ENCODE results near the gene ASB15. TPM values are rescaled to one million over a fixed set of nuclear protein-coding genes. Genes with fewer than 3 reads are reported as not detected.

ASB15 gene
- total and polyA plus RNA-seq, 2 donors (not counting 3 experiments of a cell fraction or from before 2014, with no cell fraction given), result not detected

DNA sequence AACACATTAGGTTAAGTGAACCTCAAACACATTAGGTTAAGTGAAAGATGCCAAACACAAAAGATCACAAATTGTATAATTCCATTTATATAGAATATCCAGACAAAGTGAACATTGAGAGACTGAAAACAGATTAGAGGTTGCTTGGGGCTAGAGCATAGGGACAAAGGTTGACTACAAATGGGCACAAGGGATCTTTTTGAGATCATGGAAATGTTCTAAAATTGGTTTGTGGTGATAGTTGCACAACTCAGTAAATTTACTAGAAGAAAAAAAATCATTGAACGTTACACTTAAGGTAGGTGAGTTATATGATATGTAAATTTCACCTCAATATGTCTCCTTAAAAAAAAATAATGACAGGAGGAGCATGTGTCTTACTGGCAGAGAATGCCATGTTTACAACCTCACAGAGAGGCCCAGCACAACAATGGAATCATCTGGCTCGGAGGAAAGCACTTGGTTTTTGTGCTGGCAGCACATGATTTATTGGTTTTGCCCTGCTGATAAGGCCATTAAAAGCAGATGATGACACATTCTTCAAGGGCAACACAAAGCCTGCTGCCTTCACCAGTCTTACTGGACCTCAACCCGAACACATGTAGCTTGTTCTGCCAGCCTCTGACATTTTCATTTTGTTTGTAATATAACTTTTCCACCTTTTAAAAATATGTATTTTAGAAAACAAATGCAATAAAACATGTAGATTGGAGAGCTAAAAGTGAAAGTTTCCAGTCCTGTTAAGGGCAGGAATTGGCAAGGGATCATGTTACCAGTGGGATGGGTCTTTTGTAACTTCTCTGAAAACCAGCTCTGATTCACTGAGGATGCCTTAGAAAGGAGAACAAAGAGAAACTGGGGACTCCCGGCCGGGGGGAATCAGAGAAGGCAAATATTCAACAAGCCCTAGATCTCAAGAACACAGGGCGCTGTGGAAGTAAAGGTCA lies 42.1 kb downstream of the ASB15 start:
- H3K9me3 ChIP-seq (replicated peaks; ENCODE audit: control insufficient read depth, insufficient read depth, low read length), result no peaks in the 10 kb centered on the region
- dilution Hi-C loops (cut with MboI; ENCODE audit: extremely low pct_ligation_motif_present, low sequenced_read_pairs) (no loop called here), intact Hi-C loops (cut with micrococcal nuclease) (loop anchor here (1.0 to 5.0 kb wide), 2 partner anchors 10 to 1284 kb away; partner anchors contain the start of gene POT1)
- H3K4me1 ChIP-seq (ENCODE audit: control insufficient read depth, extremely low read depth, insufficient read depth, low read length), result peaks cover 21% of the 10 kb centered on the region
- CTCF ChIA-PET, result interaction anchor here (0.7 to 4.4 kb wide), 13 partner anchors 9 to 229 kb away, joined by 3 to 25 read pairs (median 5); partner anchors contain the start of genes NDUFA5 and WASL
- no peaks in the 10 kb centered on the region for H3K36me3 ChIP-seq (ENCODE audit: control insufficient read depth in 2 of 2, extremely low read depth in 1 of 2, insufficient read depth in 2 of 2, low read length in 2 of 2)
- TF ChIP-seq, protein P1, sequence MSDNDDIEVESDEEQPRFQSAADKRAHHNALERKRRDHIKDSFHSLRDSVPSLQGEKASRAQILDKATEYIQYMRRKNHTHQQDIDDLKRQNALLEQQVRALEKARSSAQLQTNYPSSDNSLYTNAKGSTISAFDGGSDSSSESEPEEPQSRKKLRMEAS (IDR thresholded peaks at IDR 0.05; ENCODE audit: insufficient read depth, insufficient read length), result no peak
- TF ChIP-seq EZH2 (IDR thresholded peaks at IDR 0.05; ENCODE audit: borderline replicate concordance, low read depth, low read length, severe bottlenecking) (no peak), GATA2 (IDR thresholded peaks at IDR 0.05; ENCODE audit: insufficient read depth, insufficient read length, low read depth, low read length) (peak; percentile 86), JUN (IDR thresholded peaks at IDR 0.05; ENCODE audit: borderline replicate concordance, insufficient read depth, insufficient read length, low read depth) (peak; percentile 71), FOS (IDR thresholded peaks at IDR 0.05; ENCODE audit: borderline replicate concordance, insufficient read depth, low read length) (peak; percentile 83), POLR2A (IDR thresholded peaks at IDR 0.05; ENCODE audit: low read depth, low read length) (no peak), POLR2AphosphoS5 (IDR thresholded peaks at IDR 0.05; ENCODE audit: insufficient read depth, low read depth, low read length) (peak; percentile 36), MYC (IDR thresholded peaks at IDR 0.05; ENCODE audit: low read depth, low read length) (no peak)
- TF ChIP-seq, protein P2, sequence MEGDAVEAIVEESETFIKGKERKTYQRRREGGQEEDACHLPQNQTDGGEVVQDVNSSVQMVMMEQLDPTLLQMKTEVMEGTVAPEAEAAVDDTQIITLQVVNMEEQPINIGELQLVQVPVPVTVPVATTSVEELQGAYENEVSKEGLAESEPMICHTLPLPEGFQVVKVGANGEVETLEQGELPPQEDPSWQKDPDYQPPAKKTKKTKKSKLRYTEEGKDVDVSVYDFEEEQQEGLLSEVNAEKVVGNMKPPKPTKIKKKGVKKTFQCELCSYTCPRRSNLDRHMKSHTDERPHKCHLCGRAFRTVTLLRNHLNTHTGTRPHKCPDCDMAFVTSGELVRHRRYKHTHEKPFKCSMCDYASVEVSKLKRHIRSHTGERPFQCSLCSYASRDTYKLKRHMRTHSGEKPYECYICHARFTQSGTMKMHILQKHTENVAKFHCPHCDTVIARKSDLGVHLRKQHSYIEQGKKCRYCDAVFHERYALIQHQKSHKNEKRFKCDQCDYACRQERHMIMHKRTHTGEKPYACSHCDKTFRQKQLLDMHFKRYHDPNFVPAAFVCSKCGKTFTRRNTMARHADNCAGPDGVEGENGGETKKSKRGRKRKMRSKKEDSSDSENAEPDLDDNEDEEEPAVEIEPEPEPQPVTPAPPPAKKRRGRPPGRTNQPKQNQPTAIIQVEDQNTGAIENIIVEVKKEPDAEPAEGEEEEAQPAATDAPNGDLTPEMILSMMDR (IDR thresholded peaks at IDR 0.05; ENCODE audit: extremely low read depth in 1 of 2, insufficient read depth in 1 of 2, low read depth in 1 of 2, low read length in 2 of 2), result no peak
- BruUV-seq (replicated peaks), result TSS peak; percentile 56
- FAIRE-seq, result peak; percentile 92
- no peaks in the 10 kb centered on the region for H3K27me3 ChIP-seq (ENCODE audit: control insufficient read depth in 2 of 2, insufficient read depth in 2 of 2, low read length in 2 of 2)
- H3K4me3 ChIP-seq (replicated peaks in 1 of 3; ENCODE audit: insufficient read depth in 1 of 3, low read depth in 1 of 3, low read length in 3 of 3), result peak overlapping the region in 1 of 3 experiments; percentile 9
- peak overlapping the region; percentile 10 for H3K9ac ChIP-seq (replicated peaks; ENCODE audit: extremely low read depth, insufficient read depth, low read length)
- peak overlapping the region; percentile 20 for H3K4me2 ChIP-seq (ENCODE audit: insufficient read depth, low read length)
- H3K79me2 ChIP-seq (ENCODE audit: control insufficient read depth, insufficient read depth, low read length), result no peaks in the 10 kb centered on the region
- peak overlapping the region; percentile 10 for H3K27ac ChIP-seq (ENCODE audit: insufficient read depth, low read depth, low read length)
- POLR2A ChIA-PET, result interaction anchor here (0.6 kb wide), 1 partner anchor 1106 kb away, joined by 3 read pairs; no protein-coding TSS in a partner anchor
- no peaks in the 10 kb centered on the region for H3K9me1 ChIP-seq (replicated peaks; ENCODE audit: control insufficient read depth, extremely low read depth, insufficient read depth, low read length)
- peak overlapping the region; percentile 54 for H2AFZ ChIP-seq (ENCODE audit: low read depth, low read length)
- no peaks in the 10 kb centered on the region for H4K20me1 ChIP-seq (replicated peaks; ENCODE audit: control insufficient read depth, extremely low read depth, insufficient read depth, low read length)
- peak; percentile 96 for DNase-seq (ENCODE audit: low read depth, low spot score)

Measured in endothelial cell of umbilical vein (primary cell).